ENCODE measurements around the gene XPA.

Gene XPA

GRCh38 chr9:97672403-97672802 lies 24.7 kb downstream of the XPA start:
- H3K4me3 ChIP-seq (ENCODE audit: low read depth, low read length) = no peak overlapping the region
- no peak for DNase-seq (ENCODE audit: low read depth)
- TF ChIP-seq, protein P1, sequence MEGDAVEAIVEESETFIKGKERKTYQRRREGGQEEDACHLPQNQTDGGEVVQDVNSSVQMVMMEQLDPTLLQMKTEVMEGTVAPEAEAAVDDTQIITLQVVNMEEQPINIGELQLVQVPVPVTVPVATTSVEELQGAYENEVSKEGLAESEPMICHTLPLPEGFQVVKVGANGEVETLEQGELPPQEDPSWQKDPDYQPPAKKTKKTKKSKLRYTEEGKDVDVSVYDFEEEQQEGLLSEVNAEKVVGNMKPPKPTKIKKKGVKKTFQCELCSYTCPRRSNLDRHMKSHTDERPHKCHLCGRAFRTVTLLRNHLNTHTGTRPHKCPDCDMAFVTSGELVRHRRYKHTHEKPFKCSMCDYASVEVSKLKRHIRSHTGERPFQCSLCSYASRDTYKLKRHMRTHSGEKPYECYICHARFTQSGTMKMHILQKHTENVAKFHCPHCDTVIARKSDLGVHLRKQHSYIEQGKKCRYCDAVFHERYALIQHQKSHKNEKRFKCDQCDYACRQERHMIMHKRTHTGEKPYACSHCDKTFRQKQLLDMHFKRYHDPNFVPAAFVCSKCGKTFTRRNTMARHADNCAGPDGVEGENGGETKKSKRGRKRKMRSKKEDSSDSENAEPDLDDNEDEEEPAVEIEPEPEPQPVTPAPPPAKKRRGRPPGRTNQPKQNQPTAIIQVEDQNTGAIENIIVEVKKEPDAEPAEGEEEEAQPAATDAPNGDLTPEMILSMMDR (IDR thresholded peaks at IDR 0.05; ENCODE audit: low read depth, low read length, missing control alignments) = no peak

- TF ChIP-seq, protein P1 (IDR thresholded peaks at IDR 0.05; ENCODE audit: low read depth, low read length, missing control alignments) = no peak
- H3K4me3 ChIP-seq (ENCODE audit: low read depth, low read length) = no peak overlapping the region
- DNase-seq (ENCODE audit: low read depth) = no peak
Measured at GRCh38 chr9:97670586-97670985, 26.6 kb downstream of the XPA start.

GRCh38 chr9:97668485-97668884 lies 28.7 kb downstream of the XPA start:
- no peak for DNase-seq (ENCODE audit: low read depth)

DNA sequence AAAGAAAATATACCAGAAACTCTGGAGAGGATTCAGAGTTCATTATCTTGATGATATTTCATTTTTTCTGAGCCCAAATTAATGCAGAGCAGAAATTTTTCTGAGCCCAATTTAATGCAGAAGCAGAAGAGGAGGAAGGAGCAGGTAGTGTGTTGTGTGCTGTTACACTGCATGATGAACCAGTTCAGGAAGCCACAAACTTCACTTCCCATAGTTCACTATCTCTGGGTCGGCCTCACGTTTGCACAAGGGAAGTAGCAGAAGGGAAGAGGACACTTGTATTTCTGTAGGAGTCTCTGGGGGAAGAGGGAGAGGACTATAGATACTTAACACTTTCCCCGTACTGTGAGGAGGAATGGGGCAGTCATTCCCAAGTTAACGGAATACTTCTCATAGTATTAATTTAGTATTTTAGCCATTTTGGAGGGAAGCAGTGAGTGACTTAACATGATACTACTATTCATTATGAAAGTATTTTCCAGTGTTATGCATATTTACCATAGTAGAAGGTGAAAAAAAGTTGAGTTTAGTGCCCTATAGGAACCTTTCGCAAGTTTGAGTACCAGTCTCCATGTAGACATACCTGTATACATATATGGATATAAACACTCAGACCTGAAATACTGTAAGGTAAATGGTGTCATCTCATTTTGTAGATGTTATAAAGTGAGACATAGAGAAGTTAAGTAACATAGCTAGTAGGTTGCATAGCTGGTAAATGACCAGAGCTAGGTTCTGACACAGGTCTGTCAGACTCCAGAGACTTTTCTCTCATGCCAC lies 30.0 kb downstream of the XPA start:
- no peak overlapping the region for H3K4me3 ChIP-seq (ENCODE audit: low read depth, low read length)
- no peak for DNase-seq (ENCODE audit: low read depth)
- TF ChIP-seq, protein P1 (IDR thresholded peaks at IDR 0.05; ENCODE audit: low read depth, low read length, missing control alignments) = no peak

More at GRCh38 chr9:97668485-97668884, 28.7 kb downstream of the XPA start:
- TF ChIP-seq, protein P1 (IDR thresholded peaks at IDR 0.05; ENCODE audit: low read depth, low read length, missing control alignments) = no peak
- H3K4me3 ChIP-seq (ENCODE audit: low read depth, low read length) = no peak overlapping the region

DNA sequence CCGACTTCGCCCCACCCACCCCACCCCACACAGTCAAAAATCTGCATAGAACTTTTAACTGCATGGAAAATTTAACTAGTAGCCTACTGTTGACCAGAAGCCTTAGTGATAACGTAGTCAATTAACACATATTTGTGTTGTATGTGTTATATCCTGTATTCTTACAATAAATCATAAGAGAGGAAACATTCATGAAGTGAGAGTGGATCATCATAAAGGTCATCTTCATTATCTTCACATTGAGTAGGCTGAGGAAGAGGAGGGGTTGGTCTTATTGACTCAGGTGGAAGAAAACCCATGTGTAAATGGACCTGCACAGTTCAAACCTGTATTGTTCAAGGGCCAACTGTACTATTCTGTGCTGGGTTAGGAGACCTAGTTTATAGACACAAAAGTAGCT lies 31.4 kb downstream of the XPA start:
- TF ChIP-seq, protein P1 (IDR thresholded peaks at IDR 0.05; ENCODE audit: low read depth, low read length, missing control alignments) = no peak
- H3K4me3 ChIP-seq (ENCODE audit: low read depth, low read length) = no peak overlapping the region
- DNase-seq (ENCODE audit: low read depth) = no peak

GRCh38 chr9:97660847-97661246 lies 36.3 kb downstream of the XPA start:
- DNase-seq (ENCODE audit: low read depth) = no peak
- no peak overlapping the region for H3K4me3 ChIP-seq (ENCODE audit: low read depth, low read length)
- TF ChIP-seq, protein P1 (IDR thresholded peaks at IDR 0.05; ENCODE audit: low read depth, low read length, missing control alignments) = no peak

DNA sequence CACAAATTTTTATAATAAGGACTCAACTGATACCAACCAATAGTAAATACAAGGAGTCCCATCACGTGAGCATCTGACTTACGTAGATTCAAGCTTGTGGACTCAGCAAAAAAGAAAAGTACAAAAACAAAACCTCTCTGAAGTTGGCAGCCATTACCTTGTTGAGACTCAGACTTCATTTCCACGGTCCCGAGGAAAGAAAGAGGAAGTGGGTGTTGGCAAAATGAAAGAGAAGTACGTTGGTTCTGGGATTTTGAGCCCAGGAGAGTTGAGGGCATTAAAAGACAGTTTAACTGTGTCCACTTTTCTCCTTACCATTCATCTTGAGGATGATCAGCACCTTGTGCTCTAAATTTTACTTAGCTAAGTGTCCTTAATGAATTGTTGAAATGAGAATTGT lies 36.8 kb downstream of the XPA start:
- TF ChIP-seq, protein P1 (IDR thresholded peaks at IDR 0.05; ENCODE audit: low read depth, low read length, missing control alignments) = no peak
- no peak for DNase-seq (ENCODE audit: low read depth)

More for the DNA sequence above, 36.8 kb downstream of the XPA start:
- H3K4me3 ChIP-seq (ENCODE audit: low read depth, low read length) = no peak overlapping the region

Measured in GM12864 (cell line).